Fibroblast of mammary gland (primary cell): ENCODE results near the gene SLC35G2.

Experiments used
- DNase-seq: peaks from one replicate; pipeline ENCODE4 v3.0.0-alpha.2; 2010; ENCODE audit warnings: low read depth
- H3K4me3 ChIP-seq: 2 replicates; pipeline ENCODE4 v1.5.1; 2011; ENCODE audit warnings: low read depth, mild to moderate bottlenecking, low read length, moderate library complexity; ENCODE audit not compliant: control insufficient read depth
- CTCF ChIP-seq: conservative IDR thresholded peaks from 2 replicates; pipeline ENCODE4 v1.5.1; 2011; ENCODE audit warnings: low read depth, low read length, inconsistent platforms; ENCODE audit not compliant: control insufficient read depth, insufficient read depth

The SLC35G2 gene

GRCh38 chr3:136804813-136805212 lies 14.1 kb upstream of the SLC35G2 start:
- H3K4me3 ChIP-seq = no peak overlapping the region
- DNase-seq = no peak
- TF ChIP-seq CTCF = no peak

- H3K4me3 ChIP-seq = no peak overlapping the region
- no peak for TF ChIP-seq CTCF
- no peak for DNase-seq
These were observed 13.1 kb upstream of the SLC35G2 start for GRCh38 chr3:136805795-136806194.

DNA sequence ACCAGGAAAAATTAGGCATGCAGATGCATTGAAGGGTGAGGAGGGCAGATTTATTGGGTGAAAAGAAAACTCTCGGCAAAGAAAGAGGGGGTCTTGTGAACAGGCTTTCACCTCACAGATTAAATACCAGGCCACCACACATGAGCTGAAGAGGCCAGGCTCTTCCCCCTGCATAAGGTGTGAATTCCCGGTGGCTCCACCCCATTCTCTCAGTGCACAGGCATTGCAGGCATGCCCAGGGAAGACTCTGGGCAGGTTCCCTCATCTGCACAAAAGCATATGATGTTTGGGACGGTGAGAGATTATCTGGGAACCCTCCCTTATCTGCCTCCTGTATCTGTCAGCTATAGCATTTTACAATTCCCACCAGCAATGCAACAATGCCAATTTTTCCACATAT lies 7.2 kb upstream of the SLC35G2 start:
- DNase-seq = no peak
- H3K4me3 ChIP-seq = no peak overlapping the region
- no peak for TF ChIP-seq CTCF

- no peak for TF ChIP-seq CTCF
- no peak overlapping the region for H3K4me3 ChIP-seq
- DNase-seq = peak; percentile 48
These were observed 1.5 kb upstream of the SLC35G2 start for GRCh38 chr3:136817448-136817847.

GRCh38 chr3:136818191-136818768 lies 646 bp upstream of the SLC35G2 start:
- TF ChIP-seq CTCF = peak; percentile 42
- H3K4me3 ChIP-seq = peak overlapping the region; percentile 63
- peak; percentile 96 for DNase-seq

DNA sequence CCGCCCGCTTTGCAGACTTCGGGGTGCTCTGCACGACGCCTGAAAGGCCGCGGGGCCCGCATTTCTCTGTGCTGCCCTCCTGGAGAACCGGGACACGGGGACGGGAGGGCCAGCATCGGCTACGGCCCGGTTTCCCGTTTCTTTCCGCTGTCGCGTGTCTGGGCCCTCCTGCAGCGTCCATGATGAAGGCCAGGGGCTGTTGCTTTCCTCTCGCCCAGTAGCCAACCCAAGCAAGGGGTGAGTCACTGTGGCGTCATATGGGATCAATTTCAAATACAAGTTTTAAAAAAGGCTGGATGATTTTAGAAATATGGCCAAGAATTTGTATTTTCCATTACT lies 435 bp downstream of the SLC35G2 start:
- peak overlapping the region; percentile 63 for H3K4me3 ChIP-seq
- no peak for TF ChIP-seq CTCF
- peak; percentile 89 for DNase-seq
